ENCODE results near the gene KDSR.
A peak's percentile ranks its signal among the peaks of the same experiment; 100 is the strongest.

Gene KDSR

DNA sequence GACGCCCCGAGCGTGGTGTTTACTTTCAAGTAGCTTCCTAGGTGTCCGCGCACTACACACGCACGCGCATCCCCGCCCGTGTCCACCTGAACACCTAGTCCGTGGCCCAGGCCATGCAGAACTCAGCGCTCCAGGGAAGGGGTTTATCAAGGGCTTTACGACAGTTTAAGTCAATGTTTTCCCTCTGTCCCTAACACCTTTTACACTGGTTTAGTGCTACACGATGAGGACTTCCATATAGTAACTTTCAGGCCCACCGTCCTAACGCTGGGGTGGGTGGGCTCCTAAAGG is 46.1 kb downstream of the KDSR start:
- DNase-seq (ENCODE audit: extremely low read depth, low read depth), result no peak
- TF ChIP-seq, protein P1, sequence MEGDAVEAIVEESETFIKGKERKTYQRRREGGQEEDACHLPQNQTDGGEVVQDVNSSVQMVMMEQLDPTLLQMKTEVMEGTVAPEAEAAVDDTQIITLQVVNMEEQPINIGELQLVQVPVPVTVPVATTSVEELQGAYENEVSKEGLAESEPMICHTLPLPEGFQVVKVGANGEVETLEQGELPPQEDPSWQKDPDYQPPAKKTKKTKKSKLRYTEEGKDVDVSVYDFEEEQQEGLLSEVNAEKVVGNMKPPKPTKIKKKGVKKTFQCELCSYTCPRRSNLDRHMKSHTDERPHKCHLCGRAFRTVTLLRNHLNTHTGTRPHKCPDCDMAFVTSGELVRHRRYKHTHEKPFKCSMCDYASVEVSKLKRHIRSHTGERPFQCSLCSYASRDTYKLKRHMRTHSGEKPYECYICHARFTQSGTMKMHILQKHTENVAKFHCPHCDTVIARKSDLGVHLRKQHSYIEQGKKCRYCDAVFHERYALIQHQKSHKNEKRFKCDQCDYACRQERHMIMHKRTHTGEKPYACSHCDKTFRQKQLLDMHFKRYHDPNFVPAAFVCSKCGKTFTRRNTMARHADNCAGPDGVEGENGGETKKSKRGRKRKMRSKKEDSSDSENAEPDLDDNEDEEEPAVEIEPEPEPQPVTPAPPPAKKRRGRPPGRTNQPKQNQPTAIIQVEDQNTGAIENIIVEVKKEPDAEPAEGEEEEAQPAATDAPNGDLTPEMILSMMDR (IDR thresholded peaks at IDR 0.05; ENCODE audit: low read depth, low read length), result no peak

- TF ChIP-seq, protein P1 (IDR thresholded peaks at IDR 0.05; ENCODE audit: low read depth, low read length), result no peak
- DNase-seq (ENCODE audit: extremely low read depth, low read depth), result peak; percentile 31
Measured at GRCh38 chr18:63320123-63320974, 46.7 kb downstream of the KDSR start.

- TF ChIP-seq, protein P1 (IDR thresholded peaks at IDR 0.05; ENCODE audit: low read depth, low read length), result no peak
- peak; percentile 4 for DNase-seq (ENCODE audit: extremely low read depth, low read depth)
Measured at GRCh38 chr18:63319383-63320122, 47.5 kb downstream of the KDSR start, which contains the start of gene BCL2. TSS of gene BCL2 (minus strand) at chr18:63319769.

DNA sequence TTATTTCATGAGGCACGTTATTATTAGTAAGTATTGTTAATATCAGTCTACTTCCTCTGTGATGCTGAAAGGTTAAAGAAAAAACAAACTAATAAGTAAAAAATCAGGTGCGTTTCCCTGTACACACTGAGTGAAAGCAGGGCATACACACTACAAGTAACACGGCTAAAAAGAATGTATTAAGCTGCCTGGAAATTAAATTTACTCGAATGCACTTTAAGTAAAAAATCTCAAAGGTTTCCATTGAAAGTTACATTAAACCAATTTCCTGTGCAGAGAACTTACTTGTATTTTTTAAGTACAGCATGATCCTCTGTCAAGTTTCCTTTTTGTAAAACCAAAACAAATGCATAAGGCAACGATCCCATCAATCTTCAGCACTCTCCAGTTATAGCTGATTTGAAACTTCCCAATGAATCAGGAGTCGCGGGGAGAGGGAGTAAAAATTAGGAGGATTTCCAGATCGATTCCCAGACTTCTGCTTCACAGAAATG is 48.1 kb downstream of the KDSR start:
- TF ChIP-seq, protein P1 (IDR thresholded peaks at IDR 0.05; ENCODE audit: low read depth, low read length), result no peak
- DNase-seq (ENCODE audit: extremely low read depth, low read depth), result no peak

DNA sequence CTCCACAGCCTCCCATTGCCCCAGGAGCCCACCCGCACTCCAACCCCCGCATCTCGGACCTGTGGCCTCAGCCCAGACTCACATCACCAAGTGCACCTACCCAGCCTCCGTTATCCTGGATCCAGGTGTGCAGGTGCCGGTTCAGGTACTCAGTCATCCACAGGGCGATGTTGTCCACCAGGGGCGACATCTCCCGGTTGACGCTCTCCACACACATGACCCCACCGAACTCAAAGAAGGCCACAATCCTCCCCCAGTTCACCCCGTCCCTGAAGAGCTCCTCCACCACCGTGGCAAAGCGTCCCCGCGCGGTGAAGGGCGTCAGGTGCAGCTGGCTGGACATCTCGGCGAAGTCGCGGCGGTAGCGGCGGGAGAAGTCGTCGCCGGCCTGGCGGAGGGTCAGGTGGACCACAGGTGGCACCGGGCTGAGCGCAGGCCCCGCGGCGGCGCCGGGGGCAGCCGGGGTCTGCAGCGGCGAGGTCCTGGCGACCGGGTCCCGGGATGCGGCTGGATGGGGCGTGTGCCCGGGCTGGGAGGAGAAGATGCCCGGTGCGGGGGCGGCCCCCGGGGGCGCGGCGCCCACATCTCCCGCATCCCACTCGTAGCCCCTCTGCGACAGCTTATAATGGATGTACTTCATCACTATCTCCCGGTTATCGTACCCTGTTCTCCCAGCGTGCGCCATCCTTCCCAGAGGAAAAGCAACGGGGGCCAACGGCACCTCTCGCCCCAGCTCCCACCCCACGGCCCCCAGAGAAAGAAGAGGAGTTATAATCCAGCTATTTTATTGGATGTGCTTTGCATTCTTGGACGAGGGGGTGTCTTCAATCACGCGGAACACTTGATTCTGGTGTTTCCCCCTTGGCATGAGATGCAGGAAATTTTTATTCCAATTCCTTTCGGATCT is 48.8 kb downstream of the KDSR start:
- DNase-seq (ENCODE audit: extremely low read depth, low read depth), result no peak
- TF ChIP-seq, protein P1 (IDR thresholded peaks at IDR 0.05; ENCODE audit: low read depth, low read length), result peak; percentile 51

DNA sequence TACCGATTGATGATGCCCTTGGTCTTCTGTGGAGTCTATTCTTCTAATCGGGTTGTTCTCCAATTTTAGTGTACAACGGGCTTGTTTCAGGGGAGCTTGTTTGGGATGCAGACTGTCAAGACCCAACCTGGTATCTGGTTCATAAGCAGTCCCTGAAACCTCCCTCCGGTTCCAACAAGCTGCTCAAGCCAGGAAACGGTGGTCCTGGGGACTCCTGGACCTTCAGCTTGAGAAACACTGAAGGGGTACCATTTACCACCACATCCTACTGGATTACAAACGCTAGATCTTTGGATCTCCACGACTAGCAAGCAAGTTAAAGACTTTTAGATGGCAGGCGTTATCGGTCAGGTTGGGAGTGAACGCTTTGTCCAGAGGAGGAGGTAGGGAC is 49.5 kb downstream of the KDSR start:
- TF ChIP-seq, protein P1 (IDR thresholded peaks at IDR 0.05; ENCODE audit: low read depth, low read length), result no peak
- no peak for DNase-seq (ENCODE audit: extremely low read depth, low read depth)

All from AG09319 (cell line).